GM10266 (cell line): Measurements from ENCODE around the gene DAB2IP.

Experiments
- DNase-seq: peaks from one replicate; pipeline ENCODE4 v3.0.0; 2012; ENCODE audit errors: extremely low spot score
- TF ChIP-seq, protein P1 (sequence below): IDR thresholded peaks from 2 replicates; pipeline ENCODE4 v1.5.1; 2012; ENCODE audit warnings: mild to moderate bottlenecking, low read depth; ENCODE audit not compliant: control insufficient read depth, insufficient read depth; ENCODE audit errors: missing control alignments

DAB2IP gene

DNA sequence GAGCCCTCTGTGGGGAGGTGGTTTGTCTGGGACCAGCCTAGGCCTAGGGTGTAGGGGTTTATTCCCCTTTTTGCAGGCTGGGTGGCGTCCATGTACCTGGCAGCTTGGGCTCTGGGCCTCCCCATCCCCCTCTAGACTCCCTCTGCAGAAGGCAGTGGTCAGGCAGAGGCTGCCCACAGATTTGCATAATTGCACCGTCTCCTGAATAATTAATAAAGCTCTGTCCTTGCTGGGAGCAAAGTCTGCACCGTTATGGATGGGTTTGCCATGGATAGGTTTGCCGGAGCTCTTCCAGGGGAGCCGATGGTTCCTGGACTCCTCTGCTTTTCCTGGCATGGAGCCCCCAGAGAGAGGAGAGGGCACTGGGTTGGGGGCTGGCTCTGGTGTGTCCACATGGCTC, 60.4 kb downstream of the DAB2IP start:
- TF ChIP-seq, protein P1, sequence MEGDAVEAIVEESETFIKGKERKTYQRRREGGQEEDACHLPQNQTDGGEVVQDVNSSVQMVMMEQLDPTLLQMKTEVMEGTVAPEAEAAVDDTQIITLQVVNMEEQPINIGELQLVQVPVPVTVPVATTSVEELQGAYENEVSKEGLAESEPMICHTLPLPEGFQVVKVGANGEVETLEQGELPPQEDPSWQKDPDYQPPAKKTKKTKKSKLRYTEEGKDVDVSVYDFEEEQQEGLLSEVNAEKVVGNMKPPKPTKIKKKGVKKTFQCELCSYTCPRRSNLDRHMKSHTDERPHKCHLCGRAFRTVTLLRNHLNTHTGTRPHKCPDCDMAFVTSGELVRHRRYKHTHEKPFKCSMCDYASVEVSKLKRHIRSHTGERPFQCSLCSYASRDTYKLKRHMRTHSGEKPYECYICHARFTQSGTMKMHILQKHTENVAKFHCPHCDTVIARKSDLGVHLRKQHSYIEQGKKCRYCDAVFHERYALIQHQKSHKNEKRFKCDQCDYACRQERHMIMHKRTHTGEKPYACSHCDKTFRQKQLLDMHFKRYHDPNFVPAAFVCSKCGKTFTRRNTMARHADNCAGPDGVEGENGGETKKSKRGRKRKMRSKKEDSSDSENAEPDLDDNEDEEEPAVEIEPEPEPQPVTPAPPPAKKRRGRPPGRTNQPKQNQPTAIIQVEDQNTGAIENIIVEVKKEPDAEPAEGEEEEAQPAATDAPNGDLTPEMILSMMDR = no peak
- no peak for DNase-seq

DNA sequence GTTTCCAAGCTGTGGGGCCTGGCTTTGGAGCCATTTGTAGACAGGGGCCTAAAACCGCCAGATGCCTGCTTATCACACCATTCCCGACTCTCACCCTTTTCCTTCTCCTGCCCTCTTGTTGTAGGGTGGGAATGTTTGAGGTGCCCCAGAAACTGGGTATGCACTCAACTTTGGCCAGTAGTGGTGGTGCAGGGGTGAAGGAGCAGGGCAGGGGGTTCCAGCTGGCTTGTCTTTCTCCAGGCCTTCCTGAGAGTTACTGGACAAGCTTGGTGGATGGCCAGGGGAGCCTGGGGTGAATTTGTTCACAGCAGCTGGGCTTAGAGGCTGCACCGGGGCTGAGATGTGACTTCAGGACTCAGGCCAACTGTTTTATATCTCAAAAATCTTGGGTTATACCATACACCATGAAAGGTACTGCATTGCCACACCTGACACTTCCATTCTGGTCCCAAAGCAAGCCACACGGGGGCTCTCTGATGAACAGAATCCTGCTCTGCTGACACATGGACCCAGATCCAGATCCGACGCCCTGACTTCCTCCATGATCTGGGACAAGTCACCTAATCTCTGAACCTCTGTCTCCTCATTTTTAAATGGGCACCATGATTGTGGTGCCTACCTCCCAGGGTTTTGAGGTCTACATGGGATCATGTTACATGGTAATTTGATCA, 62.1 kb downstream of the DAB2IP start:
- TF ChIP-seq, protein P1 = no peak
- no peak for DNase-seq

DNA sequence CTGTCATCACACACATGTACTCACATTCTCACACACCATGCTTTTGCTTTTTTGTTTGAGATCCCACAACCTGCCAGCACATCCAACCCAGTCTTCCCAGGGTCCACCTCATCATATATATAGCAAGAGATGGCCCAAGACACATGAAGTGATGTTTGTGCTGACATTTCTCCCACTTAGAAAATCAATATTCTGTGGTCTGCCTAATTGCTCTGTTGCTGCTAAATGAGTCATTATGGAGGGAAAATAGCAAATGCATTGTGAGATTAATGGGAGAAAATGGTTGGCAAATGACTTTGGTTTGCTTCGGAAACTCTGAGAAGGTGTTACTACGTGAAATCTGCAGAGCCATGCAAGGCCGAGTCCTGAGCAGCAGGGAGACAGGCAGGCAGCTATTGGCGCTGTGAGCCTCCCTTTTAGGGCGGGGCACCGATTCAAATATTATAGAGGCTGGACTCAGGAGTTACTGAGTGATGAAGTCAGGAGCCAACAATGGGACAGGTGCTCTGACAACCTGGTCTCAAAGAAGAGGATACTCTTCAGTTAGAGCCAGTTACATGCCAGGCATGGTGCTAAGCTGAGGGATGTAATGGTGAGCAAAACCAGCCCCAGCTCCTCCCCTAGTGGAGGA, 62.8 kb downstream of the DAB2IP start:
- DNase-seq = no peak
- TF ChIP-seq, protein P1 = no peak

- TF ChIP-seq, protein P1 = no peak
- no peak for DNase-seq
Observed at GRCh38 chr9:121714873-121715272, 63.4 kb downstream of the DAB2IP start.

DNA sequence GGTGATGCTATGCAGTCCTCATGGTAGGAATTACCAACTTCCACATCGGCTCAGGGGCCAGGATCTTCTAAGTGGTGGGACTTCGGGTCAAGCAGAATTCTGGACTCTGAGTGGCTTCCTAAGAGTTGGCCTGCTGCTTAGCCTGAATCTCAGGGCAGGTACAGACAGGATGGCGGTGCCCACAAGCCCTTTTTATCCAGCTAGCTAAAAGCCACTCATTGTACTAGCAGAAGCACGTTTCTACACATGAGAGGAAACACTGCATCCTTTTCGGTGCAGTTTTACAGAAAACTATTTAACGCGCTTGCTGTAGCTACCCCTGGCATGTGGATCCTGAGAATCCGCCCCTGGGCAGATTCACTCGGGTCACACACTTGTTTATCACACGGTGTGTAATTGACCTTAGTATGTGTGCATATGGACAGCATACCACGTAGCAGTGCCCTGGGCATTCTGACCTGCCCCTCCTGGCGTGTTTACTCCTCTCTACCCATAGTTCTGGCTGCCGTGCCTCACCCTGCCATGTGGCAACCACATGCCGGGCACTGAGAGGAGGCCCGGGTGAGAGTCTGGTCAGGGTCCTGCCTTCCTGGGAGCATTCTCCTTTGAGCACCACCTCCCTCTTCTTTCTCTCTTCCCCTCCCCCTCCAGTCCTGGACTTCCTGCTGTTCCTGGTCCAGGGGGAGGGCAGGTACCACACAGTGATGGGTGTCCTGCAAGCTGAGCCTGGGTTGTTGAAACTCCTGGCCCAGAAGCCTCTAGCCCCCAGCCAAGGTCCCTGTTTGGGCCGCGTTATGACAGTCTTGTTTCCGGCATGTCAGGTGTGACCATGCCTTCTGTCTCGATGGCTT, 65.9 kb downstream of the DAB2IP start:
- TF ChIP-seq, protein P1 = no peak
- no peak for DNase-seq

- TF ChIP-seq, protein P1 = no peak
- no peak for DNase-seq
Observed at GRCh38 chr9:121718084-121718483, 66.7 kb downstream of the DAB2IP start.
